HEK293 (cell line): ENCODE results near the gene SLC16A5.
A peak's percentile ranks its signal among the peaks of the same experiment; 100 is the strongest.

ENCODE experiments used
- EGR2 ChIP-seq: fragments of 450-650 bp; formaldehyde crosslinking; IDR thresholded peaks from 2 replicates; pipeline ENCODE4 v1.5.1; 2016; ENCODE audit warnings: low read depth, missing biosample characterization, missing genetic modification characterization
- REPIN1 ChIP-seq: fragments of 450-650 bp; formaldehyde crosslinking; IDR thresholded peaks from 2 replicates; pipeline ENCODE4 v1.5.1; 2017; ENCODE audit warnings: missing biosample characterization, missing genetic modification characterization, low read depth
- SCRT1 ChIP-seq: fragments of 450-650 bp; formaldehyde crosslinking; IDR thresholded peaks from 2 replicates; pipeline ENCODE4 v1.5.1; 2016; ENCODE audit warnings: missing biosample characterization, missing genetic modification characterization, borderline replicate concordance
- SCRT2 ChIP-seq: fragments of 450-650 bp; formaldehyde crosslinking; IDR thresholded peaks from 2 replicates; pipeline ENCODE4 v1.5.1; 2016; ENCODE audit warnings: missing biosample characterization, missing genetic modification characterization
- ZBTB6 ChIP-seq: fragments of 450-650 bp; formaldehyde crosslinking; IDR thresholded peaks from 2 replicates; pipeline ENCODE4 v1.5.1; 2017; ENCODE audit warnings: missing biosample characterization, missing genetic modification characterization
- ZFP37 ChIP-seq: fragments of 450-650 bp; formaldehyde crosslinking; IDR thresholded peaks from 2 replicates; pipeline ENCODE4 v1.5.1; 2016; ENCODE audit warnings: missing biosample characterization, missing genetic modification characterization
- ZIC2 ChIP-seq: fragments of 450-650 bp; formaldehyde crosslinking; IDR thresholded peaks from 2 replicates; pipeline ENCODE4 v1.5.1; 2016; ENCODE audit warnings: missing biosample characterization, missing genetic modification characterization
- ZNF114 ChIP-seq: fragments of 450-650 bp; formaldehyde crosslinking; IDR thresholded peaks from 2 replicates; pipeline ENCODE4 v1.5.0; 2017; ENCODE audit warnings: missing biosample characterization, missing genetic modification characterization
- ZNF280C ChIP-seq: fragments of 450-650 bp; formaldehyde crosslinking; IDR thresholded peaks from 2 replicates; pipeline ENCODE4 v1.5.1; 2016; ENCODE audit warnings: missing biosample characterization, missing genetic modification characterization
- ZNF335 ChIP-seq: fragments of 450-650 bp; formaldehyde crosslinking; conservative IDR thresholded peaks from 2 replicates; pipeline ENCODE4 v1.5.1; 2016; ENCODE audit warnings: missing biosample characterization, missing genetic modification characterization
- ZNF341 ChIP-seq: fragments of 450-650 bp; formaldehyde crosslinking; IDR thresholded peaks from 2 replicates; pipeline ENCODE4; 2016; ENCODE audit warnings: low read depth, missing biosample characterization, missing genetic modification characterization
- ZNF37A ChIP-seq: fragments of 450-650 bp; IDR thresholded peaks from 2 replicates; pipeline ENCODE4 v1.5.1; 2018; ENCODE audit warnings: missing biosample characterization, missing genetic modification characterization
- ZNF544 ChIP-seq: fragments of 450-650 bp; formaldehyde crosslinking; IDR thresholded peaks from 2 replicates; pipeline ENCODE4 v1.5.0; 2017; ENCODE audit warnings: missing biosample characterization, missing genetic modification characterization
- ZNF571 ChIP-seq: fragments of 450-650 bp; formaldehyde crosslinking; IDR thresholded peaks from 2 replicates; pipeline ENCODE4 v1.5.0; 2017; ENCODE audit warnings: missing biosample characterization, missing genetic modification characterization
- ZNF596 ChIP-seq: fragments of 450-650 bp; IDR thresholded peaks from 2 replicates; pipeline ENCODE4 v1.5.0; 2018; ENCODE audit warnings: missing biosample characterization, mild to moderate bottlenecking, missing genetic modification characterization, moderate library complexity
- ZNF600 ChIP-seq: fragments of 450-650 bp; formaldehyde crosslinking; IDR thresholded peaks from 2 replicates; pipeline ENCODE4 v1.5.1; 2016; ENCODE audit warnings: missing biosample characterization, missing genetic modification characterization
- ZNF639 ChIP-seq: fragments of 450-650 bp; formaldehyde crosslinking; IDR thresholded peaks from 2 replicates; pipeline ENCODE4 v1.5.1; 2016; ENCODE audit warnings: missing biosample characterization, missing genetic modification characterization
- ZNF747 ChIP-seq: fragments of 450-650 bp; formaldehyde crosslinking; IDR thresholded peaks from 2 replicates; pipeline ENCODE4 v1.5.1; 2016; ENCODE audit warnings: missing biosample characterization, missing genetic modification characterization
- ZNF76 ChIP-seq: fragments of 450-650 bp; formaldehyde crosslinking; IDR thresholded peaks from 2 replicates; pipeline ENCODE4; 2016; ENCODE audit warnings: low read depth, missing biosample characterization, missing genetic modification characterization, borderline replicate concordance
- ZNF843 ChIP-seq: fragments of 450-650 bp; formaldehyde crosslinking; IDR thresholded peaks from 2 replicates; pipeline ENCODE4 v1.5.1; 2016; ENCODE audit warnings: missing biosample characterization, missing genetic modification characterization
- ZSCAN16 ChIP-seq: fragments of 450-650 bp; formaldehyde crosslinking; IDR thresholded peaks from 2 replicates; pipeline ENCODE4 v1.5.1; 2016; ENCODE audit warnings: missing biosample characterization, missing genetic modification characterization
- TF ChIP-seq, protein P1 (sequence below): fragments of 450-650 bp; formaldehyde crosslinking; IDR thresholded peaks from 2 replicates; pipeline ENCODE4 v1.5.1; 2016; ENCODE audit warnings: missing biosample characterization, missing genetic modification characterization
- TF ChIP-seq, protein P2 (sequence below): fragments of 450-650 bp; formaldehyde crosslinking; IDR thresholded peaks from 2 replicates; pipeline ENCODE4 v1.5.1; 2016; ENCODE audit warnings: missing biosample characterization, missing genetic modification characterization
- TF ChIP-seq, protein P3 (sequence below): fragments of 450-650 bp; formaldehyde crosslinking; conservative IDR thresholded peaks from 2 replicates; pipeline ENCODE4 v1.5.1; 2016; ENCODE audit warnings: low read depth, missing biosample characterization, missing genetic modification characterization
- TF ChIP-seq, protein P4 (sequence below): fragments of 450-650 bp; formaldehyde crosslinking; IDR thresholded peaks from 2 replicates; pipeline ENCODE4 v1.5.1; 2016; ENCODE audit warnings: missing biosample characterization, missing genetic modification characterization

Gene SLC16A5

DNA sequence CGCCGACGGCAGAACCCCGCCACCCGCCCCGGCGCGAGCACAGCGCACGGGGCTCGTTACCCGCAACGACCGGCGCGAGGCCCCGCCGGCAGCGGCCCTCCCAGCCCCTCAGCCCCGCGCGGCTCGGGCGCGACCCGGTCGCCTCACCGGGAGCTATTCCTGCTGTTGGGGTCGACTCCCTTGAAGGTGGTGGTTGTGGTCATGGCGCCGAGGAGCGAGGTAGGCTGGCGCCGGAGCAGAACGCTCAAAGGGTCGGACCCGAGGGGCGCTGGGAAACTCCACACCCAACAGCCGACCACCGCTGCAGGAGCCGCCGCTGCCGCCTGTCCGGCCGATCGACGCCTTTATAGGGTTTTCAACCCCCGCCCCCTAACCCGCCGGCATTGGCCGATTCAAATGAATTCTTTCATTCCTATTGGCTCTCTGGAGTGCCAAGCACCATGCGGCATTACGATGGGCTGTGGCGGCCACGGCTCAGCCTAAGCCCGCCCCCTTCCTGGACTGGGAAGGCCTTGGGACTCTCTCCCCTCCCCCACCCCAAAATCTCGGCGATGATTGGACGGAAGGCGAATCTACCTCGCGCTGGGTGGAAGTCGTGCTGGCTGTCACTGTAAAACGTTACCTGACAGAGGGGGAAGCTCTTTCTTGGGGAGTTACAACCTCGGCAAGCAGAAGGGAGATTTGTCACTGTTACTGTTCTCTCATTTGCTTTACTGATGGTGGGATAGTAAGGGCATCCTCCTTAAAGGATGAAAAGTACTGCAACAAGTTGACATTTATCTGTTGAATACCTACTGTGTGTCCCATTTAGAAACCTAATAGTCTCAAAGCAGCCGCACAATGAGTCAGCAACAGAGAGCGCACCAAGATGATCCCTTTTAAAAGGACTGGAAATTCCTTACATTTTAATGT lies 66.7 kb downstream of the SLC16A5 start, which contains the start of gene JPT1 (continued):
- TF ChIP-seq, protein P1, sequence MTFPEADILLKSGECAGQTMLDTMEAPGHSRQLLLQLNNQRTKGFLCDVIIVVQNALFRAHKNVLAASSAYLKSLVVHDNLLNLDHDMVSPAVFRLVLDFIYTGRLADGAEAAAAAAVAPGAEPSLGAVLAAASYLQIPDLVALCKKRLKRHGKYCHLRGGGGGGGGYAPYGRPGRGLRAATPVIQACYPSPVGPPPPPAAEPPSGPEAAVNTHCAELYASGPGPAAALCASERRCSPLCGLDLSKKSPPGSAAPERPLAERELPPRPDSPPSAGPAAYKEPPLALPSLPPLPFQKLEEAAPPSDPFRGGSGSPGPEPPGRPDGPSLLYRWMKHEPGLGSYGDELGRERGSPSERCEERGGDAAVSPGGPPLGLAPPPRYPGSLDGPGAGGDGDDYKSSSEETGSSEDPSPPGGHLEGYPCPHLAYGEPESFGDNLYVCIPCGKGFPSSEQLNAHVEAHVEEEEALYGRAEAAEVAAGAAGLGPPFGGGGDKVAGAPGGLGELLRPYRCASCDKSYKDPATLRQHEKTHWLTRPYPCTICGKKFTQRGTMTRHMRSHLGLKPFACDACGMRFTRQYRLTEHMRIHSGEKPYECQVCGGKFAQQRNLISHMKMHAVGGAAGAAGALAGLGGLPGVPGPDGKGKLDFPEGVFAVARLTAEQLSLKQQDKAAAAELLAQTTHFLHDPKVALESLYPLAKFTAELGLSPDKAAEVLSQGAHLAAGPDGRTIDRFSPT (tag by site-specific recombination): no peak
- TF ChIP-seq ZNF341 (tag by site-specific recombination): peak; percentile 89
- no peak for TF ChIP-seq EGR2 (tag by site-specific recombination)
- peak; percentile 55; the same call in 1 of the 2 replicates for TF ChIP-seq ZNF76 (tag by site-specific recombination)
- no peak for TF ChIP-seq ZNF37A
- TF ChIP-seq ZBTB6 (tag by site-specific recombination): peak; percentile 31; the same call in 1 of the 2 replicates
- 0 out of 2 replicates have a peak, but pooled peaks have one; percentile 8 for TF ChIP-seq ZNF596 (tag by site-specific recombination)
- TF ChIP-seq ZIC2 (tag by site-specific recombination): no peak
- no peak for TF ChIP-seq ZFP37 (tag by site-specific recombination)
- no peak for TF ChIP-seq ZNF114 (tag by site-specific recombination)
- TF ChIP-seq ZNF571 (tag by site-specific recombination): no peak
- TF ChIP-seq SCRT2: peak; percentile 96
- TF ChIP-seq ZNF280C: no peak
- TF ChIP-seq, protein P2, sequence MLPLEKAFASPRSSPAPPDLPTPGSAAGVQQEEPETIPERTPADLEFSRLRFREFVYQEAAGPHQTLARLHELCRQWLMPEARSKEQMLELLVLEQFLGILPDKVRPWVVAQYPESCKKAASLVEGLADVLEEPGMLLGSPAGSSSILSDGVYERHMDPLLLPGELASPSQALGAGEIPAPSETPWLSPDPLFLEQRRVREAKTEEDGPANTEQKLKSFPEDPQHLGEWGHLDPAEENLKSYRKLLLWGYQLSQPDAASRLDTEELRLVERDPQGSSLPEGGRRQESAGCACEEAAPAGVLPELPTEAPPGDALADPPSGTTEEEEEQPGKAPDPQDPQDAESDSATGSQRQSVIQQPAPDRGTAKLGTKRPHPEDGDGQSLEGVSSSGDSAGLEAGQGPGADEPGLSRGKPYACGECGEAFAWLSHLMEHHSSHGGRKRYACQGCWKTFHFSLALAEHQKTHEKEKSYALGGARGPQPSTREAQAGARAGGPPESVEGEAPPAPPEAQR (tag by site-specific recombination): no peak
- TF ChIP-seq, protein P3, sequence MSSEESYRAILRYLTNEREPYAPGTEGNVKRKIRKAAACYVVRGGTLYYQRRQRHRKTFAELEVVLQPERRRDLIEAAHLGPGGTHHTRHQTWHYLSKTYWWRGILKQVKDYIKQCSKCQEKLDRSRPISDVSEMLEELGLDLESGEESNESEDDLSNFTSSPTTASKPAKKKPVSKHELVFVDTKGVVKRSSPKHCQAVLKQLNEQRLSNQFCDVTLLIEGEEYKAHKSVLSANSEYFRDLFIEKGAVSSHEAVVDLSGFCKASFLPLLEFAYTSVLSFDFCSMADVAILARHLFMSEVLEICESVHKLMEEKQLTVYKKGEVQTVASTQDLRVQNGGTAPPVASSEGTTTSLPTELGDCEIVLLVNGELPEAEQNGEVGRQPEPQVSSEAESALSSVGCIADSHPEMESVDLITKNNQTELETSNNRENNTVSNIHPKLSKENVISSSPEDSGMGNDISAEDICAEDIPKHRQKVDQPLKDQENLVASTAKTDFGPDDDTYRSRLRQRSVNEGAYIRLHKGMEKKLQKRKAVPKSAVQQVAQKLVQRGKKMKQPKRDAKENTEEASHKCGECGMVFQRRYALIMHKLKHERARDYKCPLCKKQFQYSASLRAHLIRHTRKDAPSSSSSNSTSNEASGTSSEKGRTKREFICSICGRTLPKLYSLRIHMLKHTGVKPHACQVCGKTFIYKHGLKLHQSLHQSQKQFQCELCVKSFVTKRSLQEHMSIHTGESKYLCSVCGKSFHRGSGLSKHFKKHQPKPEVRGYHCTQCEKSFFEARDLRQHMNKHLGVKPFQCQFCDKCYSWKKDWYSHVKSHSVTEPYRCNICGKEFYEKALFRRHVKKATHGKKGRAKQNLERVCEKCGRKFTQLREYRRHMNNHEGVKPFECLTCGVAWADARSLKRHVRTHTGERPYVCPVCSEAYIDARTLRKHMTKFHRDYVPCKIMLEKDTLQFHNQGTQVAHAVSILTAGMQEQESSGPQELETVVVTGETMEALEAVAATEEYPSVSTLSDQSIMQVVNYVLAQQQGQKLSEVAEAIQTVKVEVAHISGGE (tag by site-specific recombination): peak; percentile 73
- TF ChIP-seq REPIN1 (tag by site-specific recombination): no peak
- TF ChIP-seq, protein P4, sequence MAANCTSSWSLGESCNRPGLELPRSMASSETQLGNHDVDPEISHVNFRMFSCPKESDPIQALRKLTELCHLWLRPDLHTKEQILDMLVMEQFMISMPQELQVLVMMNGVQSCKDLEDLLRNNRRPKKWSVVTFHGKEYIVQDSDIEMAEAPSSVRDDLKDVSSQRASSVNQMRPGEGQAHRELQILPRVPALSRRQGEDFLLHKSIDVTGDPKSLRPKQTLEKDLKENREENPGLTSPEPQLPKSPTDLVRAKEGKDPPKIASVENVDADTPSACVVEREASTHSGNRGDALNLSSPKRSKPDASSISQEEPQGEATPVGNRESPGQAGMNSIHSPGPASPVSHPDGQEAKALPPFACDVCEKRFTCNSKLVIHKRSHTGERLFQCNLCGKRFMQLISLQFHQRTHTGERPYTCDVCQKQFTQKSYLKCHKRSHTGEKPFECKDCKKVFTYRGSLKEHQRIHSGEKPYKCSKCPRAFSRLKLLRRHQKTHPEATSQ: peak; percentile 70; the same call in 1 of the 2 replicates
- TF ChIP-seq ZNF544 (tag by site-specific recombination): no peak
- TF ChIP-seq ZNF600: peak; percentile 68
- no peak for TF ChIP-seq ZSCAN16
- no peak; the same call in 1 of the 2 replicates for TF ChIP-seq ZNF639 (tag by site-specific recombination)
- no peak for TF ChIP-seq ZNF747 (tag by site-specific recombination)
- peak; percentile 24; the same call in 1 of the 2 replicates for TF ChIP-seq ZNF843 (tag by site-specific recombination)
- TF ChIP-seq ZNF335 (tag by site-specific recombination): peak; percentile 68
- peak; percentile 96 for TF ChIP-seq SCRT1 (tag by site-specific recombination)
